Muscle layer of duodenum (tissue), 2 donors: ENCODE data around the gene SOD1.

Source experiments
- H3K27ac ChIP-seq: one replicate; pipeline ENCODE4 v1.7.0; 2013; ENCODE audit warnings: mild to moderate bottlenecking, low read length
- H3K27me3 ChIP-seq: one replicate; pipeline ENCODE4 v1.7.0; 2013; ENCODE audit warnings: low read depth, mild to moderate bottlenecking, control low read depth, low read length
- H3K36me3 ChIP-seq, 2 donors: one replicate each; pipeline ENCODE4 v1.7.0; 2013; ENCODE audit warnings: low read length in 2 of 2, control low read depth in 1 of 2, mild to moderate bottlenecking in 1 of 2; ENCODE audit not compliant: insufficient read depth in 2 of 2, control insufficient read depth in 1 of 2
- H3K4me1 ChIP-seq, 2 donors: one replicate each; pipeline ENCODE4 v1.7.0; 2013; ENCODE audit warnings: low read length in 2 of 2, mild to moderate bottlenecking in 2 of 2, control low read depth in 1 of 2, moderate library complexity in 1 of 2; ENCODE audit not compliant: insufficient read depth in 2 of 2, control insufficient read depth in 1 of 2
- H3K4me3 ChIP-seq, 2 donors: one replicate each; pipeline ENCODE4 v1.7.0; 2013; ENCODE audit warnings: low read length in 2 of 2, low read depth in 1 of 2, mild to moderate bottlenecking in 1 of 2
- H3K9me3 ChIP-seq, 2 donors: one replicate each; pipeline ENCODE4 v1.7.0; 2013; ENCODE audit warnings: low read length in 2 of 2, control low read depth in 1 of 2, mild to moderate bottlenecking in 1 of 2; ENCODE audit not compliant: control insufficient read depth in 1 of 2
- donor health status: healthy.

SOD1 gene

DNA sequence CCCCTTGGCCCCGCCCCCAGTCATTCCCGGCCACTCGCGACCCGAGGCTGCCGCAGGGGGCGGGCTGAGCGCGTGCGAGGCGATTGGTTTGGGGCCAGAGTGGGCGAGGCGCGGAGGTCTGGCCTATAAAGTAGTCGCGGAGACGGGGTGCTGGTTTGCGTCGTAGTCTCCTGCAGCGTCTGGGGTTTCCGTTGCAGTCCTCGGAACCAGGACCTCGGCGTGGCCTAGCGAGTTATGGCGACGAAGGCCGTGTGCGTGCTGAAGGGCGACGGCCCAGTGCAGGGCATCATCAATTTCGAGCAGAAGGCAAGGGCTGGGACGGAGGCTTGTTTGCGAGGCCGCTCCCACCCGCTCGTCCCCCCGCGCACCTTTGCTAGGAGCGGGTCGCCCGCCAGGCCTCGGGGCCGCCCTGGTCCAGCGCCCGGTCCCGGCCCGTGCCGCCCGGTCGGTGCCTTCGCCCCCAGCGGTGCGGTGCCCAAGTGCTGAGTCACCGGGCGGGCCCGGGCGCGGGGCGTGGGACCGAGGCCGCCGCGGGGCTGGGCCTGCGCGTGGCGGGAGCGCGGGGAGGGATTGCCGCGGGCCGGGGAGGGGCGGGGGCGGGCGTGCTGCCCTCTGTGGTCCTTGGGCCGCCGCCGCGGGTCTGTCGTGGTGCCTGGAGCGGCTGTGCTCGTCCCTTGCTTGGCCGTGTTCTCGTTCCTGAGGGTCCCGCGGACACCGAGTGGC, at the start of gene SOD1:
Gene SOD1 (plus strand): TSS at position 158 of the 723 bp plus-strand sequence. CDS start 77 bp downstream, at position 235.
- Histone ChIP-seq H3K36me3 (peaks cover 0 to 11% of the 10 kb centered on the region in 2 donors), H3K4me3 (peak within 1 kb of the TSS; percentile 85 to 87), H3K27me3 (no peaks in the 10 kb centered on the region), H3K9me3 (no peaks in the 10 kb centered on the region), H3K4me1 (peaks cover 0 to 9% of the 10 kb centered on the region in 2 donors), H3K27ac (peak within 1 kb of the TSS; percentile 76)

DNA sequence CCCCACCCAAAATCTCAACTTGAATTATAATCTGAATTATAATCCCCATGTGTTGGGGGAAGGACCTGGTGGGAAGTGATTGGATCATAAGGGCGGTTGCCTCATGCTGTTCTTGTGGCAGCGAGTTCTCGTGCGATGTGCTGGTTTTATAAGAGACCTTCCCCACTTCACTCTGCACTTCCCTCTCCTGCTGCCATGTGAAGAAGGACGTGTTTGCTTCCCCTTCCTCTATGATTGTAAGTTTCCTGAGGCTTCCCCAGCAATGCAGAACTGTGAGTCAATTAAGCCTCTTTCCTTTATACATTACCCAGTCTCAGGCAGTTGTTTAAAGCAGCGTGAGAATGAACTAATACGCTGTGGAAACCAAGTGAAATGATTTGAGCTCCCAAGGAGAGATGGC, 48.0 kb upstream of the SOD1 start:
- H3K27ac ChIP-seq, result no peak overlapping the region
- H3K4me1 ChIP-seq, result no peaks in the 10 kb centered on the region
- no peaks in the 10 kb centered on the region for H3K36me3 ChIP-seq
- H3K27me3 ChIP-seq, result no peaks in the 10 kb centered on the region
- H3K4me3 ChIP-seq, result no peak overlapping the region
- no peaks in the 10 kb centered on the region for H3K9me3 ChIP-seq

DNA sequence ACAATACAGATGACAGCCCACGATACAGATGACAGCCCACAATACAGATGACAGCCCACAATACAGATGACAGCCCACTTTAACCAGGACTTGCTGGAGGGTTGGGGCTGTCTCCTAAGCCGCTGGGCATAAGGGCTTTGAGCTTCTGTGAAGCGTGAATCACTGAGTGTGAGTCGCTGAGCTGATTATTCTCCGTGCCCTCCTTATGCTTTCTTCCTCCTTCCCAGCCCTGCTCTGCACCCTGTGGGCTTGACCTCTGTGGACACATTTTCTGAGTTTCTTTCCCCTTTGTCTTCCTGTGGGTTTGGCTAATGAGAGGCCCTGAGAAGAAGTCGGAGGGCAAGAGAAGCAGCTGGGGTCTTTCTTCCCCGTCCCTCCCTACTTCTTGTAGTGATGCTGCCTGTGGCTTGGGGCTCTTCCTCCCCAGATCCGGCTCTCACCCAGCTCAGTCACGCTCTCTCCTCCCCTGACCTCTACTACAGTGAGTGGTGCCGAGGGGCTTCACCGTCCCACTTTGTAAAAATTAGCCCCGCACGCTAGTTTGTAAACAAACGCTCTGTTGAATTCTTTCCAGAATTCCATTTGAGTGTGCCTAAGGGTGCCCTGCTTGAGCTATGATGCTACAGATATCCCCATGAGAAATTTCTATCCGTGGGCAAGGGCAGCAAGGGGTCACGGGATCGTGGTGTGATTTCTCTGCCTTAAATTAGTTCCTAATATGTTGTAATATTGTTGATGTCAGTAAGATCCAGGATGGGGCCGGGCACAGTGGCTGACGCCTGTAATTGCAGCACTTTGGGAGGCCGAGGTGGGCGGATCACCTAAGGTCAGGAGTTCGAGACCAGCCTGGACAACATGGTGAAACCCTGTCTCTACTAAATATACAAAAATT, 46.4 kb upstream of the SOD1 start:
- no peaks in the 10 kb centered on the region for H3K9me3 ChIP-seq
- H3K27ac ChIP-seq, result no peak overlapping the region
- no peaks in the 10 kb centered on the region for H3K27me3 ChIP-seq
- no peak overlapping the region for H3K4me3 ChIP-seq
- H3K4me1 ChIP-seq, result no peaks in the 10 kb centered on the region
- no peaks in the 10 kb centered on the region for H3K36me3 ChIP-seq

DNA sequence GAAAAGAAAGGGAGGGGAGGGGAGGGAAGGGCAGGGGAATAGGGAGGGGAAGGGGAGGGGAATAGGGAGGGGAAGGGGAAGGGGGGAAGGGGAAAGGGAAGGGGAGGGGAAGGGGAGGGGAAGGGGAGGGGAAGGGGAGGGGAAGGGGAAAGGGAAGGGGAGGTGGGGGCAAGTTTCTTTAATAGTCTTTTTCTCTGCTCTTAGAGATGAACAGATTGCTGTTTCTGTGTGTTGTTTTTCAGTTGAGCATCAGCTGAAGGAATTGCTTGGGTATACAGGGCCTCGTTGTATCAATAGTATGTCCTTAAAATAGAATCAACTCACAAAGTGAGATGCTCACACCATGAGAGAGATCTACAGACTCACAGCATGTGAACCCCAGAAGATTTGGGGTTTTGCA, 44.8 kb upstream of the SOD1 start:
- Histone ChIP-seq H3K9me3 (peaks cover 0 to 3% of the 10 kb centered on the region in 2 donors), H3K4me3 (no peak overlapping the region), H3K27ac (no peak overlapping the region), H3K27me3 (no peaks in the 10 kb centered on the region), H3K36me3 (no peaks in the 10 kb centered on the region), H3K4me1 (no peaks in the 10 kb centered on the region)

DNA sequence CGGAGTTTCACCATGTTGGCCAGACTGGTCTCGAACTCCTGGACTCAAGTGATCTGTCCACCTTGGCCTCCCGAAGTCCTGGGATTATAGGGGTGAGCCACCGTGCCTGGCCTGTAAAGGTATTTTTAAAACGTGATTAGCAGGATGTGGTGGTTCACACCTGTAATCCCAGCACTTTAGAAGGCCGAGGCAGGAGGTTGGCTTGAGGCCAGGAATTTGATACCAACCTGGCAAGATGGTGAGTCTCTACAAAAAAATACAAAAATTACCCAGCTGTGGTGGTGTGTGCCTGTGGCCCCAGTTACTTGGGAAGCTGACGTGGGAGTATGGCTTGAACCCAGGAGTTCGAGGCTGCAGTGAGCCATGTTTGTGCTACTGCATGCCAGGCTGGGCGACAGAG, 43.3 kb upstream of the SOD1 start:
- H3K27me3 ChIP-seq, result no peaks in the 10 kb centered on the region
- H3K4me1 ChIP-seq, result no peaks in the 10 kb centered on the region
- no peaks in the 10 kb centered on the region for H3K36me3 ChIP-seq
- no peak overlapping the region for H3K27ac ChIP-seq
- H3K4me3 ChIP-seq, result no peak overlapping the region
- H3K9me3 ChIP-seq, result peaks cover 0 to 3% of the 10 kb centered on the region in 2 donors

DNA sequence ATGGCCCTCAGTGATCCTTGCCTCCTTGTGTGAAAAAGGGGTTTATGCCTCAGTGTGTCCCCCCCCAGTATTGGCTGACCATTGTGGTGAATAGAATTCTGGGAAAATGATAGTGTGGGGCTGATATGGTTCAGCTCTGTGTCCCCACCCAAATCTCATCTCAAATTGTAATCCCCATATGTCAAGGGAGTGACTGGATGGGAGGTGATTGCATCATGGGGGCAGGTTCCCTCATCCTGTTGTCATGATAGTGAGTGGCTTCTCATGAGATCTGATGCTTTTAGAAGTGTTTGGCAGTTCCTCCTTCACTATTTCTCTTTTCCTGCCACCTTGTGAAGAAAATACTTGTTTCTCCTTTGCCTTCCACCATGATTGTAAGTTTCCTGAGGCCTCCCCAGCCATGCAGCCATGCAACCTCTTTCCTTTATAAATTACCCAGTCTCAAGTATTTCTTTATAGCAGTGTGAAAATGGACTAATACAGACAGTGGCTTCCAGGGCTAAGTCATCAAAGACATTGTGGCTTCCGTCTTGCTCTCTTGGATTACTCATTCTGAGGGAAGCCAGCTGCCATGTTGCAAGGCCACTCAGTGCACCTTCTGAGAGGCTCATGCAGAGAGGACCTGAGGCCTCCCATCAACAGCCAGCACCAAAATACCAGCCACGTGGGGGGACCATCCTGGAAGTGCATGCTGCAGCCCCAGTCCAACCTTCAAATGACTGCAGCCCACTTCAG, 40.6 kb upstream of the SOD1 start:
- Histone ChIP-seq H3K36me3 (no peaks in the 10 kb centered on the region), H3K4me1 (no peaks in the 10 kb centered on the region), H3K27me3 (no peaks in the 10 kb centered on the region)

DNA sequence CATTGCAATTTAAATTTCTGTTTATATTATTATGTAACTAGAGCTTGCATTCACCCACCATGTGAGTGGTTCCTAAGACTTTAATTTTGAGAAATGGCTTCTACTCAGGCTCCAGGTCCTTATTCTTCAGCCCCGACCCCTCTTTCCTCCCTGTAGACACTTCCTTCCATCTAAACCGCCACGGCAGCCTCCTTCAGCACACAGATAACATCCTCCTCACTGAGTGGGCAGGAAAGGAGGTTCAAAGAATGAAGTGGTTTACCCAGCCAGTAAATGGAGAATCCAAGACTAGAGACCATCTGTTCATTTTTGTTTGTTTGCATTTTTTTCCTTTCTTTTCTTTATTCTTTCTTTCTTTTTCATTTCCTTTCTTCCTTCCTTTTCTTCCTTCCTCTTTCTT, 37.1 kb upstream of the SOD1 start:
- Histone ChIP-seq H3K27me3 (no peaks in the 10 kb centered on the region), H3K27ac (no peak overlapping the region), H3K36me3 (no peaks in the 10 kb centered on the region), H3K4me3 (no peak overlapping the region), H3K4me1 (no peaks in the 10 kb centered on the region), H3K9me3 (peaks cover 0 to 3% of the 10 kb centered on the region in 2 donors)

More for the DNA sequence above, 40.6 kb upstream of the SOD1 start:
- peaks cover 0 to 3% of the 10 kb centered on the region in 2 donors for H3K9me3 ChIP-seq
- no peak overlapping the region for H3K27ac ChIP-seq
- H3K4me3 ChIP-seq, result no peak overlapping the region

DNA sequence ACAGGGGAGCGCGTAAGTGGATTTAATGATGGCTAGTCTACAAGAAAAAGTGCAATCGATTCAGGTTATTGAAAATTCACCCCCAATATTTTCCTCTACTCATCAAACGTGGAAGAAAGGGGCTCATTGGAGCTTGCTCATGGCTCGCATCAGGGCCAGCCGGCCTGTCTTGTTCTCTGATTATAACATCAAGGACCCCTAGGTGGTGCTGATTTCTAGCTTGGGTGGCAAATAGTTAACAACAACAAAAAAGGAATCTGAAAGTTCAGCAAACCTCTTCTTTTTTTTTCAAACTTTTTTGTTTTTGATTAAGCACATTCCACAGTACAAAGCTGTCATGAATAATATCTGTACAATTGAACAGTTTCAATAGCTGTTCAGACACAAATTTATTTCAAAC, 35.8 kb upstream of the SOD1 start:
- Histone ChIP-seq H3K9me3 (peaks cover 0 to 3% of the 10 kb centered on the region in 2 donors), H3K36me3 (no peaks in the 10 kb centered on the region), H3K4me1 (no peaks in the 10 kb centered on the region), H3K27ac (no peak overlapping the region), H3K27me3 (no peaks in the 10 kb centered on the region), H3K4me3 (no peak overlapping the region)

DNA sequence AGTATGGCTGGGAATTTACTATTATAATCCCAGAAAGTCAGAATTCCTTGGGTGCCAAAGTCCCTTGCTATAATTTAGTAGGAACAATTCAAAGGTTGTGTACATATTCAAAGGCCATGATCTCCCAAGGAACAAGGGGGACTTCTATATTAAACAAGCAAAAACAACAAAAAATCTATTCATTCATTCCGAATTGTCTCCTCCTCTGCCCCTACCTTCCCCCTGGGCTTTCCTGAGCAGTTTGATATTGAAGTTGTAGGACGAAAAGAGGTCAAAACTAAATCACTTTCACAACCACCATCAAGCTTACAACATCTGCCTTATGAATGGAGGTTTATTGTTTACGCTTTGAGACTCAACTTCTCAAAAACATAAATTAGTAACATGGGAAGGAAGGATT, 35.3 kb upstream of the SOD1 start:
- Histone ChIP-seq H3K9me3 (peaks cover 0 to 1% of the 10 kb centered on the region in 2 donors), H3K36me3 (no peaks in the 10 kb centered on the region), H3K27ac (no peak overlapping the region), H3K27me3 (no peaks in the 10 kb centered on the region), H3K4me3 (no peak overlapping the region), H3K4me1 (no peaks in the 10 kb centered on the region)

DNA sequence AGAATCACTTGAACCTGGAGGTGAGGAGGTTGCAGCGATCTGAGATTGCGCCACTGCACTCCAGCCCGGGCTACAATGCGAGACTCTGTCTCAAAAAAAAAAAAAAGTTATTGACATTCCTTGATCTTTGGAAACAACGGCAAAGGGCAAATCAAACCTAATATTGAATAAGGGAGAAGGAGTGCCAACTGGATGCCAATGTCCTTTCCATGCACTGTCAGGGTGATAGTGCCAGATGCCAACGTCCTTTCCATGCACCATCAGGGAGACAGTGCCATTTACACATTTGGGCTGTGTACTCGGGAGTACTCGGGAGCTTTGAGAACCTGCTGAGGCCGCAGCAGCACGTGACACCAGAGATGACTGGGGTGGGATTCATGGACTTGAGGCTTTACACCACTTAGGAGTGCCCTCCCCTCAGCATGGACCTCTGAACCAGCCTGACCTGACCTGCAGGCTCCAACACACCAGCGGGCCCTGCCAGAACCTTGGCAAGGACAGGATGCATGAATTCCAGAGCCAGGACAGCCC, 34.5 kb upstream of the SOD1 start:
- no peaks in the 10 kb centered on the region for H3K9me3 ChIP-seq
- H3K4me3 ChIP-seq, result no peak overlapping the region
- no peak overlapping the region for H3K27ac ChIP-seq
- no peaks in the 10 kb centered on the region for H3K27me3 ChIP-seq
- no peaks in the 10 kb centered on the region for H3K4me1 ChIP-seq
- H3K36me3 ChIP-seq, result no peaks in the 10 kb centered on the region
